HFFc6 (cell line): ENCODE results near the gene NRP2. TPM values are rescaled to one million over a fixed set of nuclear protein-coding genes. Genes with fewer than 3 reads are reported as not detected.
A peak's percentile ranks its signal among the peaks of the same experiment; 100 is the strongest.

Source experiments
- DNase-seq: peaks from one replicate; pipeline ENCODE4 v3.0.0-alpha.2; 2018
- H3K27ac Mint-ChIP-seq: 2 replicates; pipeline ENCODE4 v1.8.0; 2020; ENCODE audit warnings: mild to moderate bottlenecking, mixed read lengths
- H3K27me3 Mint-ChIP-seq: 2 replicates; pipeline ENCODE4 v1.8.0; 2021; ENCODE audit warnings: mild to moderate bottlenecking, moderate library complexity, mixed read lengths; ENCODE audit not compliant: insufficient read depth
- H3K36me3 Mint-ChIP-seq: 2 replicates; pipeline ENCODE4 v1.8.0; 2021; ENCODE audit warnings: low read depth, mixed read lengths
- H3K4me1 Mint-ChIP-seq: 2 replicates; pipeline ENCODE4 v1.8.0; 2020; ENCODE audit warnings: low read depth, mixed read lengths
- H3K4me3 Mint-ChIP-seq: 2 replicates; pipeline ENCODE4 v1.8.0; 2020; ENCODE audit warnings: mild to moderate bottlenecking, moderate library complexity, mixed read lengths
- H3K9me3 Mint-ChIP-seq: 2 replicates; pipeline ENCODE4 v1.8.0; 2020; ENCODE audit warnings: mild to moderate bottlenecking, mixed read lengths
- total RNA-seq, 6 experiments: library from RNA; stranded (reverse); fragmentation: NEBNext Ultra II Directional; extraction: Animal tissue kit (Norgen Biotek cat#: 25700); gene quantifications; 2 replicates in 1 of 6; 3 replicates in 5 of 6; pipeline ENCODE4 v1.2.3, GENCODE V29; 2021
- TF ChIP-seq, protein P1 (sequence below): fragments of 200-600 bp; sonication (generic); IDR thresholded peaks from 2 replicates; pipeline ENCODE4 v1.5.0; 2021; ENCODE audit warnings: antibody characterized with exemption, mild to moderate bottlenecking

The NRP2 gene
- total RNA-seq, 6 experiments from 2014 or later, result 11.8 to 25.1 (median 21.4) TPM

- no peaks in the 10 kb centered on the region for H3K9me3 Mint-ChIP-seq
- H3K36me3 Mint-ChIP-seq, result no peaks in the 10 kb centered on the region
- no peak for DNase-seq
Measured at GRCh38 chr2:205771666-205772065, 89.4 kb downstream of the NRP2 start.

DNA sequence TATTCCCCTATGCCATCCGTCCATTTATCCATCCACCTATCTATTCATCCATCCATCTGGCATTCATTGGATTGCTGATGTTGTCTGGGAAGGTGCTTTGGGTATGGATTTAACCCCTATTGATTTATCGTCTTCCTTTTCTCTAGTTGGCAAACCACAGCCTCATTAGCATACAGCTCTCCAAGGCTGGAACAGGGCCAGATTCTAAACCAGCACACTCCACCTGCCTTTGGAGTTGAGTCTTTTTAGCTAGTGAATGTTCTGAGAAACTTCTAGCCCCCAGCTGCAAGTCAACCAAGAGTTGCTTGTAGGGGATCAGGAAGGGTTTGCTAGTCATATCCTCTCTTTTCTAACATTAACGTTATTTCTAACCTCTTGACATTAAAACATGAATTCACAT lies 90.7 kb downstream of the NRP2 start:
- no peak overlapping the region for H3K4me3 Mint-ChIP-seq
- TF ChIP-seq, protein P1, sequence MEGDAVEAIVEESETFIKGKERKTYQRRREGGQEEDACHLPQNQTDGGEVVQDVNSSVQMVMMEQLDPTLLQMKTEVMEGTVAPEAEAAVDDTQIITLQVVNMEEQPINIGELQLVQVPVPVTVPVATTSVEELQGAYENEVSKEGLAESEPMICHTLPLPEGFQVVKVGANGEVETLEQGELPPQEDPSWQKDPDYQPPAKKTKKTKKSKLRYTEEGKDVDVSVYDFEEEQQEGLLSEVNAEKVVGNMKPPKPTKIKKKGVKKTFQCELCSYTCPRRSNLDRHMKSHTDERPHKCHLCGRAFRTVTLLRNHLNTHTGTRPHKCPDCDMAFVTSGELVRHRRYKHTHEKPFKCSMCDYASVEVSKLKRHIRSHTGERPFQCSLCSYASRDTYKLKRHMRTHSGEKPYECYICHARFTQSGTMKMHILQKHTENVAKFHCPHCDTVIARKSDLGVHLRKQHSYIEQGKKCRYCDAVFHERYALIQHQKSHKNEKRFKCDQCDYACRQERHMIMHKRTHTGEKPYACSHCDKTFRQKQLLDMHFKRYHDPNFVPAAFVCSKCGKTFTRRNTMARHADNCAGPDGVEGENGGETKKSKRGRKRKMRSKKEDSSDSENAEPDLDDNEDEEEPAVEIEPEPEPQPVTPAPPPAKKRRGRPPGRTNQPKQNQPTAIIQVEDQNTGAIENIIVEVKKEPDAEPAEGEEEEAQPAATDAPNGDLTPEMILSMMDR, result no peak
- DNase-seq, result no peak
- no peak overlapping the region for H3K27ac Mint-ChIP-seq
- no peaks in the 10 kb centered on the region; the same call in 1 of the 2 replicates for H3K27me3 Mint-ChIP-seq
- H3K9me3 Mint-ChIP-seq, result no peaks in the 10 kb centered on the region
- peaks cover 41% of the 10 kb centered on the region for H3K4me1 Mint-ChIP-seq
- H3K36me3 Mint-ChIP-seq, result no peaks in the 10 kb centered on the region

More at GRCh38 chr2:205771666-205772065, 89.4 kb downstream of the NRP2 start:
- Mint-ChIP-seq H3K27ac (no peak overlapping the region), H3K27me3 (no peaks in the 10 kb centered on the region; the same call in 1 of the 2 replicates), H3K4me1 (peaks cover 46% of the 10 kb centered on the region), H3K4me3 (no peak overlapping the region)
- TF ChIP-seq, protein P1, result no peak

- no peak overlapping the region for H3K4me3 Mint-ChIP-seq
- TF ChIP-seq, protein P1, result no peak
- peaks cover 34% of the 10 kb centered on the region for H3K4me1 Mint-ChIP-seq
- H3K27me3 Mint-ChIP-seq, result no peaks in the 10 kb centered on the region
- no peaks in the 10 kb centered on the region for H3K36me3 Mint-ChIP-seq
- H3K27ac Mint-ChIP-seq, result no peak overlapping the region
- DNase-seq, result no peak
- H3K9me3 Mint-ChIP-seq, result no peaks in the 10 kb centered on the region
Measured at GRCh38 chr2:205773989-205774388, 91.7 kb downstream of the NRP2 start.

DNA sequence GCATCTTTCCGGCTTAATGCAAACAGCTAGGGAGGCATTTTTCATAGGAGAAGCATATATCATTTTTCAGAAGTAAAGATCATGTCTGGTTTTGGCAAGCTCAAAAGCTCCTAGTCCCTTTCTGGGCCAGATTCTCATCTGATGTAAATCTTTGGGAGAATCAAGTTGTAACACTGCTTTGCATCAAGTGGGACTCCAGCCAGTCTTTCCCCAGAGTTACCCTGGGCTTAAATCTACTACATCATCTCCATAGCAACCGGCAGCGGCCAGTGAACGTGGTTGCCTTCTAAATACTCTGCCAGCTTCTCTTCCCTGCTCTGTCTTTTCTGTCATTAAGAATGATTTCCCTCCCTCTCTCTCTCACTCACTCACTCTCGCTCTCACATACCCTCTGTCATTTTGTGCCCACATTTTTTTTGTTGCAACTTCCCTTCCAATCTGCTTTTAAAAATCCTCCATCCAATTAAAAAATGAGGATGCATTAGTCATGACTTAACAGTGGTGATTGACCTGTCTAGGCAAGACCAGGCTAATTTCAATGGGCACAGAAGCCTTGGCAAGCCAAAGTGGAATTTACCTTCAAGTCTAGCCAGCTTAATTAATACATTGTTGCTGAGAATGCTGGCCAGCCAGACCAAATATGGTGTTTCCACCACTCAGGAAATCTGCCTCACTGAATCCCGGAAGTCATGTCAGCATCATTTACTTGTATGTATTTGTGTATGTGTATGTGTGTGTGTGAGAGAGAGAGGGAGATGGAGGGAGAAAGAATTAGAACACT lies 93.0 kb downstream of the NRP2 start:
- H3K36me3 Mint-ChIP-seq, result no peaks in the 10 kb centered on the region
- no peak overlapping the region for H3K4me3 Mint-ChIP-seq
- no peaks in the 10 kb centered on the region; the same call in 1 of the 2 replicates for H3K27me3 Mint-ChIP-seq
- H3K27ac Mint-ChIP-seq, result no peak overlapping the region
- peaks cover 21% of the 10 kb centered on the region; the same call in 1 of the 2 replicates for H3K4me1 Mint-ChIP-seq
- no peak for DNase-seq
- TF ChIP-seq, protein P1, result no peak
- H3K9me3 Mint-ChIP-seq, result no peaks in the 10 kb centered on the region

GRCh38 chr2:205776139-205776538 lies 93.8 kb downstream of the NRP2 start:
- peak; percentile 21 for DNase-seq
- no peaks in the 10 kb centered on the region for H3K9me3 Mint-ChIP-seq

More at GRCh38 chr2:205776139-205776538, 93.8 kb downstream of the NRP2 start:
- TF ChIP-seq, protein P1, result peak; percentile 88
- no peak overlapping the region for H3K4me3 Mint-ChIP-seq
- no peaks in the 10 kb centered on the region; the same call in 1 of the 2 replicates for H3K27me3 Mint-ChIP-seq
- H3K27ac Mint-ChIP-seq, result no peak overlapping the region
- no peaks in the 10 kb centered on the region for H3K36me3 Mint-ChIP-seq
- H3K4me1 Mint-ChIP-seq, result peaks cover 12% of the 10 kb centered on the region; the same call in 1 of the 2 replicates
